Dendritic cell treated with granulocyte-macrophage colony-stimulating factor and Interleukin-4, amounts not matched to agents 40 ng/mL and 50 ng/mL, for 4 days (primary cell): ENCODE data around the gene PGLYRP2.
A peak's percentile ranks its signal among the peaks of the same experiment; 100 is the strongest.

Experiments used
- H3K27ac Mint-ChIP-seq: one replicate; pipeline ENCODE4 v1.8.0; 2022; ENCODE audit warnings: mild to moderate bottlenecking, mixed read lengths
- H3K27me3 Mint-ChIP-seq: one replicate; pipeline ENCODE4 v1.8.0; 2022; ENCODE audit warnings: mild to moderate bottlenecking, mixed read lengths
- H3K36me3 Mint-ChIP-seq: one replicate; pipeline ENCODE4 v1.8.0; 2022; ENCODE audit warnings: low read depth, mixed read lengths
- H3K4me1 Mint-ChIP-seq: one replicate; pipeline ENCODE4 v1.8.0; 2022; ENCODE audit warnings: low read depth, mixed read lengths
- H3K4me3 Mint-ChIP-seq: one replicate; pipeline ENCODE4 v1.8.0; 2022; ENCODE audit warnings: mild to moderate bottlenecking, moderate library complexity, mixed read lengths
- H3K9me3 Mint-ChIP-seq: one replicate; pipeline ENCODE4 v1.8.0; 2022; ENCODE audit warnings: mixed read lengths
- intact Hi-C: fragments of 100-400 bp; cut with micrococcal nuclease; formaldehyde crosslinking; loops from one replicate; pipeline ENCODE4 v1.15.0; 2022

Gene PGLYRP2

GRCh38 chr19:15455996-15456395 lies 23.3 kb downstream of the PGLYRP2 start:
- Mint-ChIP-seq H3K9me3 (no peaks in the 10 kb centered on the region), H3K4me3 (no peak overlapping the region), H3K4me1 (no peaks in the 10 kb centered on the region), H3K27ac (no peak overlapping the region), H3K36me3 (peaks cover 75% of the 10 kb centered on the region), H3K27me3 (no peaks in the 10 kb centered on the region)
- intact Hi-C loops: no loop called here

GRCh38 chr19:15453906-15454860 lies 25.1 kb downstream of the PGLYRP2 start:
- no peak overlapping the region for H3K4me3 Mint-ChIP-seq
- intact Hi-C loops: no loop called here
- H3K36me3 Mint-ChIP-seq: peaks cover 65% of the 10 kb centered on the region
- no peaks in the 10 kb centered on the region for H3K27me3 Mint-ChIP-seq
- H3K4me1 Mint-ChIP-seq: peaks cover 7% of the 10 kb centered on the region
- H3K27ac Mint-ChIP-seq: no peak overlapping the region
- no peaks in the 10 kb centered on the region for H3K9me3 Mint-ChIP-seq

GRCh38 chr19:15453091-15453578 lies 26.2 kb downstream of the PGLYRP2 start:
- Mint-ChIP-seq H3K27ac (no peak overlapping the region), H3K4me1 (peaks cover 16% of the 10 kb centered on the region), H3K9me3 (no peaks in the 10 kb centered on the region), H3K36me3 (peaks cover 62% of the 10 kb centered on the region), H3K27me3 (no peaks in the 10 kb centered on the region), H3K4me3 (no peak overlapping the region)
- intact Hi-C loops: no loop called here

GRCh38 chr19:15452111-15453047 lies 26.9 kb downstream of the PGLYRP2 start:
- Mint-ChIP-seq H3K36me3 (peaks cover 54% of the 10 kb centered on the region), H3K27ac (peak overlapping the region; percentile 74), H3K4me3 (no peak overlapping the region), H3K4me1 (peaks cover 16% of the 10 kb centered on the region), H3K9me3 (no peaks in the 10 kb centered on the region), H3K27me3 (no peaks in the 10 kb centered on the region)
- intact Hi-C loops: no loop called here

- H3K27ac Mint-ChIP-seq: peak overlapping the region; percentile 74
- peak overlapping the region; percentile 37 for H3K4me3 Mint-ChIP-seq
- H3K4me1 Mint-ChIP-seq: peaks cover 16% of the 10 kb centered on the region
- intact Hi-C loops: loop anchor here (1.0 kb wide), 1 partner anchor 18 kb away; no protein-coding TSS in a partner anchor
- H3K36me3 Mint-ChIP-seq: peaks cover 38% of the 10 kb centered on the region
- H3K9me3 Mint-ChIP-seq: no peaks in the 10 kb centered on the region
- H3K27me3 Mint-ChIP-seq: no peaks in the 10 kb centered on the region
These were observed 28.8 kb downstream of the PGLYRP2 start for GRCh38 chr19:15450528-15450890.

- Mint-ChIP-seq H3K4me3 (peak within 1 kb of the TSS; percentile 63), H3K36me3 (peaks cover 32% of the 10 kb centered on the region), H3K27ac (peak within 1 kb of the TSS; percentile 74), H3K4me1 (peaks cover 16% of the 10 kb centered on the region), H3K9me3 (no peaks in the 10 kb centered on the region), H3K27me3 (no peaks in the 10 kb centered on the region)
- intact Hi-C loops: loop anchor here (1.0 kb wide), 1 partner anchor 18 kb away; no protein-coding TSS in a partner anchor
These were observed 29.4 kb downstream of the PGLYRP2 start, which contains the start of gene WIZ for GRCh38 chr19:15449620-15450527. WIZ (minus strand) TSS chr19:15449956; CDS start chr19:15448307, 1,649 bp downstream.

- no peaks in the 10 kb centered on the region for H3K9me3 Mint-ChIP-seq
- peaks cover 23% of the 10 kb centered on the region for H3K36me3 Mint-ChIP-seq
- H3K27ac Mint-ChIP-seq: peak overlapping the region; percentile 17
- H3K4me3 Mint-ChIP-seq: peak overlapping the region; percentile 63
- peaks cover 16% of the 10 kb centered on the region for H3K4me1 Mint-ChIP-seq
- intact Hi-C loops: no loop called here
- no peaks in the 10 kb centered on the region for H3K27me3 Mint-ChIP-seq
These were observed 30.3 kb downstream of the PGLYRP2 start for GRCh38 chr19:15448778-15449619.

- Mint-ChIP-seq H3K9me3 (no peaks in the 10 kb centered on the region), H3K4me1 (peaks cover 16% of the 10 kb centered on the region), H3K4me3 (peak overlapping the region; percentile 63), H3K27me3 (no peaks in the 10 kb centered on the region), H3K36me3 (peaks cover 15% of the 10 kb centered on the region), H3K27ac (peak overlapping the region; percentile 17)
- intact Hi-C loops: no loop called here
These were observed 31.1 kb downstream of the PGLYRP2 start for GRCh38 chr19:15448044-15448777.

- Mint-ChIP-seq H3K9me3 (no peaks in the 10 kb centered on the region), H3K27me3 (no peaks in the 10 kb centered on the region), H3K4me1 (peaks cover 16% of the 10 kb centered on the region), H3K27ac (no peak overlapping the region), H3K36me3 (peaks cover 3% of the 10 kb centered on the region), H3K4me3 (no peak overlapping the region)
- intact Hi-C loops: no loop called here
These were observed 32.2 kb downstream of the PGLYRP2 start for GRCh38 chr19:15447057-15447456.

GRCh38 chr19:15445807-15446376 lies 33.4 kb downstream of the PGLYRP2 start:
- no peaks in the 10 kb centered on the region for H3K9me3 Mint-ChIP-seq
- no peaks in the 10 kb centered on the region for H3K27me3 Mint-ChIP-seq
- intact Hi-C loops: no loop called here
- no peak overlapping the region for H3K4me3 Mint-ChIP-seq
- peaks cover 16% of the 10 kb centered on the region for H3K4me1 Mint-ChIP-seq
- H3K36me3 Mint-ChIP-seq: no peaks in the 10 kb centered on the region
- H3K27ac Mint-ChIP-seq: no peak overlapping the region

GRCh38 chr19:15445227-15445605 lies 34.1 kb downstream of the PGLYRP2 start:
- intact Hi-C loops: no loop called here
- Mint-ChIP-seq H3K36me3 (peaks cover 2% of the 10 kb centered on the region), H3K4me1 (peaks cover 11% of the 10 kb centered on the region), H3K27me3 (no peaks in the 10 kb centered on the region), H3K9me3 (no peaks in the 10 kb centered on the region), H3K4me3 (no peak overlapping the region), H3K27ac (no peak overlapping the region)
